Dedifferentiated amniotic fluid mesenchymal stem cell (primary cell): ENCODE measurements around the gene CLTCL1.
"Not testable (repeated sequence)": the region's sequence is repeated elsewhere in the genome, so short reads cannot be mapped to it uniquely, and the experiment has no call there.

Experiments
- DNase-seq: peaks from one replicate; pipeline ENCODE4 v3.0.0-alpha.2; 2016; ENCODE audit errors: extremely low spot score

The CLTCL1 gene

DNA sequence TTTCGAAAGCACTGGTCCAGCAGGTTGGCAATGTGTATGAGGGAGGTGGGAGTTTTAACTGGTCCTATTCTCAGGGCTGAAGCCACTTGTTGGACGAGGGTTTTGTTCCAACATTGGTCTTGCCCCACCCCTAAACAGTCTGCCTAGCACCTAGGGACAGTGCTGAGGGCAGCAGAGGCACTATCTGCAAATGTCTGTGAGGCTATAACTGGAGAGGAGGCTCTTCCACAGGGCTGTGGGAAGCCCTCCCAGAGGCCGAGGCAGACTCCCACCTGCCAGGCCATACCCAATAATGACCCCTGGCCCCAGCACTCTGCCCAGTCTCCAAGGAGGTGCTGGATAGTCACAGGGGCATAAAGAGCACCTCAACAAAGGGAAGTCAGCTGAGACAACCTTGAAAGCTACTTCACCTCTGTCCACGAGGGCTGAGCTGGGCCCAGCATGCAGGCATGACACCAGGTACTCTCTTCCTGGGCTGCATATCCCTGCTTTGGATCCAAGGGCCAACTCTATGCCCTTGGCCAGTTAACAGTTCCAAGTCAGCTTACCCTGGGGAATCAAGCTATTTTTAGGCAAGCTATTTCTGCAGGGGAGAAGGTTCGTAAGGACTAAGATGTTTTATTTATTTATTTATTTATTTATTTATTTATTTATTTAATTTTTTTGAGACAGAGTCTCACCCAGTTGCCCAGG is 72.8 kb downstream of the CLTCL1 start:
- no peak for DNase-seq

DNA sequence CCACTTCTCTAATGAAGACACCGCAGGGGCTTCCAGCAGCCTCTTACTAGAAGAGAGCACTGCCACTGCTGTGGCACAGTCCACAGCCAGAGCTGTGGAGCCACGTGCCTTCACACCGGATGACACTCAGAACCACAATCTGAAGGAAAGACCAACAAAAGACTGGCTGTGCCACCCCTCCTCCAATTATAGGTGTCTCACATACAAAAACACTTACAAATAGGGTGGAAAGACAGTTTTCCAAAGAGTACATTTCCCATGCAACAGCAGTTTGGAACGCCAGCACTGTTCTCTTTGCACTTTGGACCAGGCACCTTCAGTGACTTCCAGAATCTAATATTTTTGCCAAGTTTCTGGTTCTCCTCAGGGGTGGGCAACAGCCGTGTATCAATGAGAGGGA is 74.9 kb downstream of the CLTCL1 start:
- no peak for DNase-seq

DNA sequence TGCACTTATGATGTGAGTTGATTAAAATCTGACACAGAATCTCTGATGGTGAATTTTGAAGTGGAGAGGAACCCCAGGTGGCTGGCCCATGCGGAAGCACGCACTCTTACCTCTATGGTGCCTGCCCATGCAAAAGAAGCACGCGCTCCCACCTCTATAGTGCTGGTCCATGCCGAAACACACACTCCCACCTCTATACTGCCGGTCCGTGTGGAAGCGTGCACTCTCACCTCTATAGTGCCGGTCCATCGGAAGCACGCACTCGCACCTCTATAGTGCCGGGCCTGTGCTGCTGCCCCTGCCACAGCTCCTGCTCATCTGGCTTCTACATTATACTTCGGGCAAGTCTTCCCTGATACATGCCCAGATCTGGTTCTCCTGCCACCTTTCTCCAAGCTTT is 76.2 kb downstream of the CLTCL1 start:
- DNase-seq = no peak

DNA sequence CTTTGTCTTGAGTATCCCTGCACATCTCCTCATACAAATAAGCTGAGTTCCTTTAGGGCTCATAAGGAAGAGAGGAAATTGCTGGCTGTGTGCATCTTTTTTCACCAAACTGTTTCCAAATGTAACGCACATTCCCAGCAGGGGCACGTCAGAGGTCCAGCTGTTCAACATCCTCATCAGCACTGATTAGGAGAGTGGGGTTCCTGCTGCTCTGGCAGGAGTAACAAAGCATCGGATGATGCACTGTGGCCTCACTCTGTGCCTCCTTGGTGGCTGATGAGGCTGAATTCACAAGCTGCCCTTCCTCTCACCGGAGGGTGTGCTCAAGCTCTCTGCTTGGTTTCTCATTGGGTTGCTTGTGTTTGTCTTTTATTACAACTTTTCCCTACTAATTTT is 77.4 kb downstream of the CLTCL1 start:
- no peak for DNase-seq

DNA sequence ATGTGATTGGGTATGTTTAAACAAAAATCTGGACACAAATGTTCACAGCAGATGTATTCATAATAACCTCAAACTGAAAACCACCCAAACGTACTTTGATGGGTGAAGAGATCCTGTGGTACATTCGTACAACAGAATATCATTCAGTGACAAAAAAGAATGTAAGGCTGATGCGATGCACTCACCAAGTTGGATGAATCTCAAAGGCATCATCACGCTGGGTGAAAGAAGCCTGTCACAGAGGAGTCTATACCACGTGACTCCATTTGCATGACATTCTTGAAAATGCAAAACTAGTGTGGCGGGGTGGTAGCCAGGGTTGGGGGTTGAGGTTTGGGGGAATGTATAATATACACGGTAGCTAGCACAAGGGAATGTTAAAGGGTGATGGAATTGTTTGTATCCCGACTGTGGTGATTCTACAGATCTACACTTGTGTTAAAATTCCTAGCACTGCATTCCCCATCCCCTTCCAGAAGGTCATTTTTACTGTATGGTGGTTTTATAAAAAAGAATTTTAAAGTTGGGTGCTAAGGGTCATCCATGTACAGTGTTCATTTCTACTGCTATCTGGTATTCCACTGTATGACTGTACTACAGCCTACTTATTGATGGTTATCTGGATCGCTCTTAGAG is 78.0 kb downstream of the CLTCL1 start:
- no peak for DNase-seq

DNA sequence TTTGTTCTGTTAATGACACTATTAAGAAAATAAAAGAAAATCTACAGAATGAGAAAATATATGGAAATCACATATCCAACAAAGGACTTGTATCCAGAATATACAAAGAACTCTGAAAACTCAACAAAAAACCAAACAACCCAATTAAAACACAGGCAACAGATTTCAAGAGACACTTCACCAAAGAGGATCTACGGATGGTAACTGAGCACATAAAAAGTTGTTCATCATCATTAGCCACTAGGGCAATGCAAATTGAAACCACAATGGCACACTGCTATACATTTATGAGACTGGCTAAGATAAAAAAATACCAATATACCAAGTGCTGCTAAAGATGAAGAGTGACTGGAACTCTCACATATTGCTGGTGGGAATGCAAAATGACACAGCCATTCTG is 78.5 kb downstream of the CLTCL1 start:
- DNase-seq = no peak

DNA sequence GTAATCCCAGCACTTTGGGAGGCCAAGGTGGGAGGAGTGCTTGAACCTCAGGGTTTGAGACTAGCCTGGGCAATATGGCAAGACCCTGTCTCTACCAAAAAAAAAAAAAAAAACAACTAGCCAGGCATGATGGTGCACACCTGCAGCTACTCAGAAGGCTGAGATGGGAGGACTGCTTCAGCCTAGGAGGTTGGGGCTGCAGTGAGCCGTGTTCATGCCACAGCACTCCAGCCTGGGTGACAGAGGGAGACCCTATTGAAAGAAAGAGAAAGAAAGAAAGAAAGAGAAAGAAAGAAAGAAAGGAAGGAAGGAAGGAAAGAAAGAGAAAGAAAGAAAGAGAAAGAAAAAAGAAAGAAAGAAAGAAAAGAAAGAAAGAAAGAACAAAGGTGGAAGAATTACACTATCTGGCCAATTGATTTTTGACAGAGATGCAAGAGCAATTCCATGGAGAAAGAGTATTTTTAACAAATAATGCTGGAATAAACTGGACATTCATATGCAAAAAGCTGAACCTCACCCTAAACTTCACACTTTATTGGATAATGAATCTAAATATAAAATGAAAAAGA is 79.1 kb downstream of the CLTCL1 start:
- DNase-seq = no peak

DNA sequence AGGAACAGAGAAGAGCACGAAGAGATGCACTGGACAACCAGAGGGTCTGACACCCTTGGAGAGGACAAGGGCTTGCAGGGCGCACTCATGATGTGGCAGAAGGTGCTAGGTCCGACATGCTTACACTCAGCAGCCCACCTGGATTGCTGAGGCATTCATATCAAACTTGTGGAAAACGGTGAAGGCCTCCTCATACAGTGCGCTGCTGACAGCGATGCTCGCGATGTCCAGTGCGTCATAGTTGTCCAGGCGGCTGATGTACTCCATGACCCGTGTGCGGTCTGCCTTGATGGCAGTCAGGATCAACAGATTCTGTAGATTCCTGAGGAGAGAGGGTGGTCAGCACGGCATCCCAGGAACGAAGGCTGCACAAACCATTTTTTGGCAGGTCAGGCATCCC is 81.3 kb downstream of the CLTCL1 start:
- no peak for DNase-seq

DNA sequence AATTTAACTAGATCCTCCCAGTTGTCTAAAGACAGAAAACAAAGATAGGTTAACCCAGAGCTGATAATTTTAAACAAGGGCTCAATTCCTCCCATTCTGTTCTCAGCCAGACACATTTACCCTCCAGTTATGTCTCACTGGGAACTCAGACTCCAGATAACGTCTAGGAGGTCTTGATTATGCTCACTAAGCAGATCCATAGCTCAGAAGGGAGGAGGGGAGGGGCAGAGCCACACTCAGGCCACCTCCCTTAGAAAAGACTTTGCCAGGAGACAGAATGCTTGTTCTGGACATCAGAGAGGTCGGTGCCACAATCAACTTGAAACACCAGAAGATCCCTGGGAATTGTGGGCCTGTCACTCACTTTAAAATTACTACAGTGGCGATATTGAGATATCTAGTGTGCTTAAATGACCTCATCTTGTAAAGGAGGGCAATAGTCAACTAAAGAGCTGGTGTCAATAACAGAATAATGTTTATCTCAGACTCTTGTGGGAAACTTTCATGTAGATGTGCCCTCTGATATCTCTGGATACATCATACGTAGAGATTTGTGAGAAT is 83.2 kb downstream of the CLTCL1 start:
- DNase-seq = no peak

DNA sequence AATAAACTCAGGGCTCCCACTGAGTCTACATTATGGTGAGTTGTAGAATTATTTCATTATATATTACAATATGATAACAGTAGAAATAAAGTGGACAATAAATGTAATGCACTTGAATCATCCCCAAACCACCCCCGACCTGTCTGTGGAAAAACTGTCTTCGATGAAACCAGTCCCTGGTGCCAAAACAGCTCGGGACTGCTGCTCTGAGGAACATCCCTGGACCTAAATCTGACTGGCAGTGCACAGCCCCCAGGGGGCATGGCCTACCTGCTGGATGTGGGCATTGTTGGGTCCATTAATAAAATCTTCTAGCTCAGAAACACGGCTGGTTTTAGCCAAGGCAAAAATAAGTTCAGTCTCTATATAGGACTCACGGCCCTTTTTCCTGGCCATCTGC is 83.6 kb downstream of the CLTCL1 start:
- DNase-seq = no peak

DNA sequence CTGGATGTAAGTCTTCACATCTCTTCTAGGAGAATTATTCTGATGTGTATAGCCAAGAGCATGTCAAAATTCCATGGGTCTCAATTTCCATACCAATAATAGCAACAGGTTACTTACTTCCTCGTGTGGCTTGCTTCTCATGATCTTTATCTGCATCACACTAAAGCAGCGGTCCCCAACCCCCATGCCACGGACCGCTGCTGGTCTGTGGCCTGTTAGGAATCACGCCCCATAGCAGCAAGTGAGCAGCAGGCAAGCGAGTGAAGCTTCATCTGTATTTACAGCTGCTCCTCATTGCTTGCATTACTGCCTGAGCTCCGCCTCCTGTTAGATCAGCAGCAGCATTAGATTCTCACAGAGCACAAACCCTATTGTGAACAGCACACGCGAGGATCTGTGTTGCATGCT is 84.1 kb downstream of the CLTCL1 start:
- DNase-seq = no peak

DNA sequence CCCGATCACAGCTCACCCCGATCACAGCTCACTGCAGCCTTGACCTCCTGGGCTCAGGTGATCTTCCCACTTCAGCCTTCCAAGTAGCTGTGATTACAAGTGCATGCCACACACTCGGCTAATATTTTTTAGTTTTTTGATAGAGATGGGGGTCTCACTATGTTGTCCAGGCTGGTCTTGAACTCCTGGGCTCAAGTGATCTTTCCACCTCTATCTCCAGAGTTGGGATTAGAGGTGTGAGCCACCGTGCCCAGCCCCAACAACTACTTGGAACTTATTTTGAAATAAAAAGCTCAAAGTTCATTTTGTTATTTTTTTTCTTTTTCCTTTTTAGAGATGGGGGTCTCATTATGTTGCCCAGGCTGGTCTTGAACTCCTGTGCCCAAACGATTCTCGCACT is 85.2 kb downstream of the CLTCL1 start:
- no peak for DNase-seq

DNA sequence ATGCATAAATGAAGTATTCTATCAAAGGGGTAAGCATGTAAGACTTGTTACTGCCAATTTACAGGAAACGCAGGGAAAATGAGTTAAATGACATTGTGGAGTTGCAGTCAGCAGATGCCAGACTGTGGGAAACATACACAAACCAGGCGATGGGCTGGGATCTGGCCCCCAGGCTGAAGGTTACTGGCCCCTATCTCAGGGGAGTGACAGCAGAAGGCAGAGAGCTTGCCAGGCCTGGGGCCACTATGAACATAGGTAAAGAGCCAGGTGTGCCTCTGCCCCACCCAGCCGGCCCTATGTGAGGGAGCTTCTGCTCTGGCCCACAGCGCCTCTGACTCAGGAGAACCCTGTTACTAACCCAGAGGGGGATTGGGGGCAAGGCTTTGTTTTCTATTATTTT is 86.9 kb downstream of the CLTCL1 start:
- no peak for DNase-seq

DNA sequence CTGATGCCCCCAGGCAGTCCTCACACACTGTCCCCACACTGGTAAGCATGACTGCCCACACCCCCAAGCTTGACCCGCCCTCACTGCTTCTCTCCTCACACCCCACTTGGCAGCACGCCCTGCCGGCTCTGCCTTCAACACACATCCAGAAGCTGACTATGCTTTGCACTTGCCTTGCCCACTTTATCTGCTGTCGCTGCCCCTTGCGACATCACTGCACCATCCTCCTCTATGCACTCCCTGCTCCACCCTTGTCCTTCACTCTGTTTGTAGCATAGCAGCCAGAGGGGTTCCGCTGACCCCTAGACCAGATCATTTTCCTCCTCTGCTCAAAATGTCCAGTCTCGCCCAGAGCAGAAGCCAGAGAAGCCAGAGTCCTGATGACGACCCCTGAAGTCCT is 87.7 kb downstream of the CLTCL1 start:
- DNase-seq = no peak

DNA sequence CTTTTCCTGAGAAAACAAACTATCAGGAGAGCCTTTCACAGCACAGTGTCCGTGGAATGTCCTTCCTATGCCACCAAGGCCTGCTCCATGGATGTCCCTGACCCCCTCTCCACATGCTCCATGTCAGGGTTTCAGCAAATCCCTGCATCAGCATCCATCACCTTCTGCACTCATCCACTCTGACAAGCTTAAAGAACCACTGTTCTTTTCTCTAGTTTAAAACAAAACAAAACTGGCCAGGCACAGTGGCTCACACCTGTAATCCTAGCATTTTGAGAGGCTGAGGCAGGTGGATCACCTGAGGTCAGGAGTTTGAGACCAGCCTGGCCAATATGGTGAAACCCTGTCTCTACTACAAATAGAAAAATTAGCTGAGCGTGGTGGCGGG is 88.7 kb downstream of the CLTCL1 start:
- DNase-seq = not testable (repeated sequence)

DNA sequence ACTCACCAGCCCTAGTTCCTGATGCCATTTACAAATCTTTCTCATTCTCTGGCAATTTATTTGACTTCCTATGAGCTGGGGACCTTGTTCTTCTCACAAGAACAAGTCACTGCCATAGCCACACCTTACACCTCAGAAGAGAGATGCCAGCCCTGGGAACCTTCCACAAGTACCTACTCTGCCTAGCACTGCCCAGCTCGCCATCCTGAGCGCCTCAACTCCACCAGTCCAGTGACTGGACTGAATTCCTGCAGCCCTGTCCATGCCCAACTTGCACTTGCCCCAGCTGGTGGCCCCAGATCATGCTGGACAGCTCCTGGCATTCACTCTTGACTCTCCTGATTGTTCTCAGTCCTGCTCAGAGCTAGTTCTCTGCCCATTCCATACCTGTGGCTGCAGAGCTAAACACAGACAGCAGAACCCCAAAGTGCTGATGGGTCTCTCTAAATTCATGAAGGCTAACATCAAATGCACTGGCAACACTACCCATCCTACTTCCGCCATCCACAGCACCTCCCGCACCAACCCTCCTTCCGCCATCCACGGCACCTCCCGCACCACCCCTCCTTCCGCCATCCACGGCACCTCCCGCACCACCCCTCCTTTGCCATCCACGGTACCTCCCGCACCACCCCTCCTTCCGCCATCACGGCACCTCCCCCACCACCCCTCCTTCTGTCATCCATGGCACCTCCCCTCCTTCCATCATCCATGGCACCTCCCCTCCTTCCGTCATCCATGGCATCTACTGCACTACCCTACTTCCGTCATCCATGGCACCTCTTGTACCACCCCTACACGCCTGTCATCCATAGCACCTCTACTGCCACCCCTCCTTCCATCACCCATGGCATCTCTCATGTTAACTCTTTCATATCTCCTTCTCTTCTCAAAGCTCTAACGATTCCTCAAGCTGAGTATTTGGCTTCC is 89.4 kb downstream of the CLTCL1 start:
- no peak for DNase-seq

DNA sequence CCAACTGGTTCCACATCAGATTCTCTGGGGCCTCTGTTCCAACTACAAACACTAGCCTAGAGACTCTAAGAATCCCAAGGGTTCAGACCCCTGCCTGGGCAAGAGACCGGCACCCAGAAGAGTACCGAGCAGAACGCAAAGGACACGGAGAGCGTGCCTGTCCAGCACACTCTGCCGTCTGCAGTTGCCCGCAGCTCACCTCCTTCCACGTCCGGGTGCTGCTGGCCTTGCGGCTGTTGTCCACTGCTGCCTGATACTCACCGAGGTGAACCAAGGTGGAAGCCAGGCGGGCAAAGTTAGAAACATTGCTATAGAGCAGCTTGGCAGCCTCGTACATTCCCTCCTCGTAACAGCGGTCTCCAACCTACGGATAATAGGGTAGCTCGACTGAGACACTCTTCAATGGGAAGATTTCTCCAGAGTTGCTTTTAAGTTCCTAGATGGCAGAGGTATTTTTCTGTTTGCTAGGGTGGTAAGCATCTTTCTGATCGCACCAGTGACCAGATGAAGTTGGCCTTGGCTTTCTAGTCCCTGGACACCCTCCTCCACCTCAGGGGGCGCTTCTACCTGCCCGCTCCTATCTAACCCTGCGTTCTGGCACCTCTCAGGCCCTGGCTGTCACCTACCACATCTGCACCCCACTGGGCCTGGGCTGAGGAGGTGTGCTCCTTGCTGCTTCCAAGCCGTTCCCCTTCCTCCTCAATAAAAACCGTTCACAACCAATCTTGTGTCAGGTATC is 90.2 kb downstream of the CLTCL1 start:
- DNase-seq = no peak

DNA sequence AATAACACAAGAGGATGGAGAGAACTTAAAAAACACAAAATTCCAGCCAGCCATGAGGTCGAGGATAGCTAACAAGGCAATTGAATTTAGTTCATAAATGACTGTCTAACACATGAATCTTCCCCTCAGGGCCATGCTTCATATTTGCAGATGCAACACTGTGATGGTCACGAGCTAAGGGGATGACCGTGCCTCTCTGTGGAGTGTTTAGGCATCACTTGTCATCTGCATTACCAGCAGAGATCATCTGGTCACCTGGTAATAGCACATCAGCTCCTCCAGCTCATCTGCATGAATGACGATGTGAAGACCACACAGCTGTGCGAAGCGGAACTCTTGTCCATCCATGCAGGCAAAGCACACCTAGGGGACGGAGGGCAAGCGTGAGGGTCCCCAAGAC is 92.0 kb downstream of the CLTCL1 start:
- no peak for DNase-seq

DNA sequence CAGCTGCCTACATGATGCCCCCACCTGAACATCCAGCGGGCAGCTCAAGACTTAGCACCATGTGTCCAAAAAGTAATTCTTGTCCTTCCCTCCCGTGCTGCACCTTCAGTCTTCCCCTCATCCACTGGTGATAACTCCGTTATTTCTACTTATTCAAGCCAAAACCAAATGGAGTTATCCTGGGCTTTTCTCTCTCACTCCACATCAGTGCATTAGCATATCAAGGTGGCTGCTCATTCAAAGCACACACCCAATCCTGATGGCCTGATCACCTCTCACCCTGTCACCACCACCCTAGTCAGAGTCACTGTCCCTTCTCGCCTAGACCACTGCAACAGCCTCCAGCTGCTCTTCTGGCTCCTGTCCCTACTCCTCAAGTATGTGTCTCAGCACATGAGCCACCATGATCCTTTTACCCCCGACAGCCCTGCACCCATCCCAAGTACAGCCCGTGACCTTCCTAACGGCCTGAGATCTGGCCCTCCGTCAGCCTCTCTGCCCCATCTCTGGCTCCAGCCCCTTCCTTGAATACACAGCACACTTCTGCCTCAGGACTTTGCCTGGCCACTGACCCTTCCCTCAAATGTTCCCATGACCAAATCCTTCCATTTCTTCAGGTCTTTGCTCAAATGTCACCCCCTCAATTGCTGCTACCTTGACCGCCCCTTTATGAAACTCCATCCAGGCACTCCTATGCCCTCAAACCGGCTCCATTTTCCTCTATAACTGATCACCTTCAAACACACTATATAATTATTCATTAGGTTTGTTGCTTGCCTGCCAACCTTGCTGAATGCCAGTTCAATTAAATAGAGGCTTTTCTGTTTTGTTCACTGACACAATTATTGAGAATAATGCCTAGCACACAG is 93.3 kb downstream of the CLTCL1 start:
- no peak for DNase-seq

DNA sequence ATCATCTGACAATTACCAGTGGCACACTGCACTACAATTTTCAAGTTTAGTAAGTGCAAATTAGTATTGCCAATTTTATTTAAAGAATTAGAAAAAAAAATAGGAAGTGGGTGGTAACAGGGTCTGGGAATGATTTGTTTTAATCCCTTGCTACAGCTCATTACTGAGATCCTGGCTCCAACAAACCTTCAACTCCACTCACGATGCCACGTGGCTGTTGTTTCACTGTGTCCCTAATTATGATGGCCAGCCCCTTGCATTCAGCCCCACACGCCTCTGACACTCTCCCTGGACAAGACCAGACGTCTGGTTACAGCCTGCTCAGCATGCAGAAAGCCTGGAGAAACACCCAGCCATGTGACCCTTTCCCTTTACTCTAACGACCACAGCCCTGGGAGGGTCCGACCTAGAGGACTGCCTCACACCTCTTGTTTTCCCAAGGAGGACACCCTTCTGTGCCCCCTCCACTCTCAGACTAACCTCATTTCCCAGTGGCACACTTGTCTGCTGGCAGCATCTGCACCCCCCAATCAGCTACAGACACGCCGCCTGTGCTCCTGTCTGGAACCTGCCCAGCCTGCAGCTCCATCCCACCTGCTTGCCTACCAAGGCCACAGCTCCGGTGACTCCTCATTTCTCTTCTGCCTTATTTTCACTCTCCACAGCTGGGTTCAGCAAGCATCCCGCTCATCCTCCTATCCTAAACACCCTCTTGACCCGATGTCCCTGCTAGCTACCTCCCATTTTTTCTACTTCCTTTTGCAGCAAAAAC is 94.5 kb downstream of the CLTCL1 start:
- no peak for DNase-seq
